SH-SY5Y (cell line): Measurements from ENCODE around the gene TOPAZ1.

ENCODE experiments used
- GATA2 ChIP-seq: IDR thresholded peaks from 2 replicates; pipeline ENCODE4 v1.6.1; 2011; ENCODE audit warnings: mild to moderate bottlenecking, low read depth, low read length
- GATA3 ChIP-seq: IDR thresholded peaks from 2 replicates; pipeline ENCODE4 v1.6.1; 2011; ENCODE audit warnings: low read depth, mild to moderate bottlenecking, low read length, moderate library complexity

The TOPAZ1 gene

DNA sequence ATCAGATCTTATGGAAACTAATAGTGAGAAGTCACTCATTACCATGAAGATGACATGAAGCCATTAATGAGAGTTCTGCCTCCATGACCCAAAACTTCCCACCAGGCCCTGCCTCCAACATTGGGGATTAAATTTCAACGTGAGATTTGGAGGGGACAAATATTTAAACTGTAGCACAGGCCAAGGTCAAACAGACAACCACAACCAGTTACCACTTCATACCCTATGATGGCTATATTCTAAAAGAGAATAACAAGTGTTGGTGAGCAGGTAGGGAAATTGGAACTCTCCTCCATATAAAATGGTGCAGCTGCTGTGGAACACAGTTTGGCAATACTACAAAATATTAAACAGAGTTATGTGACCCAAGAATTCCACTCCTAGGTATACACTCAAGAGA lies 133.8 kb downstream of the TOPAZ1 start:
- TF ChIP-seq GATA3 (no peak), GATA2 (no peak)
